GM20431 (cell line): ENCODE results near the gene ZNF554.

Source experiments
- in situ Hi-C: fragments of 300-500 bp; cut with MseI, MboI; formaldehyde crosslinking; loops from one replicate; pipeline ENCODE4 v1.15.0; 2020; ENCODE audit warnings: low sequenced_read_pairs; ENCODE audit not compliant: unreplicated experiment

ZNF554 gene

GRCh38 chr19:2819540-2820111 lies at the start of gene ZNF554:
ZNF554 (plus strand) TSS chr19:2819868; CDS start chr19:2820072, 204 bp downstream.
- in situ Hi-C loops: no loop called here

DNA sequence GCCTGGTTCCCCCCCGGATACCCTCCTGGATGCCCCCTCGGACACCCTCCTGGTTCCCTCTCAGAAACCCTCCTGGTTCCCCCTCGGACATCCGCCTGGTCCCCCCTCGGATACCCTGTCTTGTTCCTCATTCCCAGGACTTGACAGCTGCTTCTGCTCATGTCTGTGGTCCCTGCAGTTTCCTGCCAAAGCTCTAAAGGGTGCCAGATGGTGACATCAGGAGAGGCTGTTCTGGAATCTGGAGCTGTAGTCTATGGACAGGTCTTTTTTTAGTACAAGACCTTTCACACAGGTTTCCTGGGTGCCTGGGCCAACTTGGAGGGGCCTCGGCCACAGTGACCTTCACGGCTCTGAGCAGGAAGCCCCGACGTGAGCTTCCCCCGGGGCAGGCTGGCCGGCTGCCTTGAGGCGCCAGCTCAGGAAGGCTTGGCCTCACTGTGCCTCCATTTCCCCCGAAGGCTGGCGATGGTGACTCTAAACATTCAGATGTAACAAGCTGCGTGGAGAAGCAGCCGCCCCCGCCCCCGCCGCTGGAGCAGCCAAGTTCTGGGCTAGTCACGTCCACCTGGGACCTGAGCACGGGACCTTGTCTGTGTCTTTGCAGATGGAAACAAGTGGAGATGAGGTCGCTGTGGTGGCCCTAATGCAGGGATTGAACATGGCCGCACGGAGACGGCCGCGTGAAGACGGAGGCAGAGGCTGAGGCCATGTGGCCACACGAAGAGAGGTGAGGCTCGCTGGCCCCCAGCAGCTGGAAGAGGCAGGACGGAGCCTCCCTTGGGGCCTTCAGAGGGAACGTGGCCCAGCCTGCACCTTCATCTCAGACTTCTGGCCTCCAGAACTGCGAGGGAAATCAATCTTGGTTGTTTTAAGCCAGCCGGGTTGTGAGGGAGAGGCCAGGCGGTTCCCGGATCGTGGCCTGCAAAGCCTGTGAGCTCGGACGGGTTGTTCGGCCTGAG lies 49.3 kb upstream of the ZNF554 start:
- in situ Hi-C loops: no loop called here

DNA sequence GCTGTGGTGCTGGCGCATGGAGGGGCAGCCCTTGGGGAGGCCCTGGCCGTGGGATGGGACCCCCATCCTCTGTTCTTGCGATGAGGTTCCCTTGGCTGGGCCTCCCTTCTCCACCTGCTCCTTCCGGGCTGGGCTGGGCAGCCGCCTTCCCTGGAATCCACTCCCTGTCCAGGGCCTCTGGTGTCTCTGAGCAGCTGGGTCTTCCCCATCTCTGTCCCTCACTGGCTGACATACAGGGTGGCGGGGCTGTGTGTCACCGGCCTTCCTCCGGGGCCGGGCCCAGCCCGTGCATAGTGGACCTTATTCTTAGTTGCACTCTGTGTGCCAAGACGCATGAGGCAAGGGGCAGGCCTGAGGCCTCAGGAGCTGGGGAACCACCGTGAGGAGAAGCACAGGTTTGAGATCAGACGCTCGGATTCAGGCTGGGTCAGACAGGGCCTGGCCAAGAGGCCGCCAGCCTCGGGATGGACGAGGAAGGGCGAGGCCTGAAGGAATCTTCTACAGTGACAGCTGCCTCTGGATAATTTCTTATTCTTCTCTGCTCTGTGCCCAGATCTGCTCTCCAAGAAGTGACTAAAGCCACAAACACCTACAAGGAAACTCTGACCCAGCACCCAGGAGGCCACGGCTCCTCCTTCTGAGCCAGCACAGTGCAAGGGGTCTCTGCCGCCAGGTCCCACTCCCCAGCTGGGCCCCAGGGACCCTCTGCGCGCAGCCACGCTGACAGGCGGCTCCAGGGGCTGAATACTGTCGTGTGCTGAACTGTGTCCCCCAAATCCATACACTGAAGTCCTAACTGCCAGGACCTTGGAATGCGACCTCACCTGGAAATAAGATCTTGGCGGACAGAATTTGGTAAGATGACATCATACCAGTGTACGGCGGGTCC lies 47.6 kb upstream of the ZNF554 start:
- in situ Hi-C loops: no loop called here

- in situ Hi-C loops: no loop called here
These were observed 45.5 kb upstream of the ZNF554 start for GRCh38 chr19:2774083-2774679.

DNA sequence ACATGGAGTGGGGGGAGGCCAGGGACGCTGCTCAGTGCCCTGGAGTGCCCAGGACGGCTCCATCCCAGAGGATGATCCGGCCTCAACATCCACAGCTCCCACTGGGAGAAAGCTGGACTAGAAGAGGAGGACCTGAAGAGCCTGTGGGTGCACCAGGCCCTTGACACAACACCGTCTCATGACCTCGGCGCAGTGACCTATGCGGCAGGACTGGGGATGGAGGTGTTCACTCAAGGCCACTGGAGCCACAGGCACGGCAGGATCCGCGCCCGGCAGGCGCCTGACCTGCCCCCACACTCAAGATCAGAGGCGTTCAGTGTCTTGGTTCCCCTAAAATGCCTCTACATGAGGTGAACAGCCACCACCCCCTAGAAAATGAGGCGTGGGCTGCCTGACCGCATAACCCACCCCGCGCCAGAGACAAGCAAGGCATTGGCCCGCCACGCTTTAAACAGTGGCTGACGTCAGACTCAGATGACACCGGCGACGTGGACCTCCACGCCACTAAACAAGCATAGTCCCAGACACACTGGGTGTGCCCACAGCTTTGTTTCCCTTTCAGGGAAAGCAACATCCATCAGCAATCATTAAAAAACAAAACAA lies 44.6 kb upstream of the ZNF554 start:
- in situ Hi-C loops: no loop called here

DNA sequence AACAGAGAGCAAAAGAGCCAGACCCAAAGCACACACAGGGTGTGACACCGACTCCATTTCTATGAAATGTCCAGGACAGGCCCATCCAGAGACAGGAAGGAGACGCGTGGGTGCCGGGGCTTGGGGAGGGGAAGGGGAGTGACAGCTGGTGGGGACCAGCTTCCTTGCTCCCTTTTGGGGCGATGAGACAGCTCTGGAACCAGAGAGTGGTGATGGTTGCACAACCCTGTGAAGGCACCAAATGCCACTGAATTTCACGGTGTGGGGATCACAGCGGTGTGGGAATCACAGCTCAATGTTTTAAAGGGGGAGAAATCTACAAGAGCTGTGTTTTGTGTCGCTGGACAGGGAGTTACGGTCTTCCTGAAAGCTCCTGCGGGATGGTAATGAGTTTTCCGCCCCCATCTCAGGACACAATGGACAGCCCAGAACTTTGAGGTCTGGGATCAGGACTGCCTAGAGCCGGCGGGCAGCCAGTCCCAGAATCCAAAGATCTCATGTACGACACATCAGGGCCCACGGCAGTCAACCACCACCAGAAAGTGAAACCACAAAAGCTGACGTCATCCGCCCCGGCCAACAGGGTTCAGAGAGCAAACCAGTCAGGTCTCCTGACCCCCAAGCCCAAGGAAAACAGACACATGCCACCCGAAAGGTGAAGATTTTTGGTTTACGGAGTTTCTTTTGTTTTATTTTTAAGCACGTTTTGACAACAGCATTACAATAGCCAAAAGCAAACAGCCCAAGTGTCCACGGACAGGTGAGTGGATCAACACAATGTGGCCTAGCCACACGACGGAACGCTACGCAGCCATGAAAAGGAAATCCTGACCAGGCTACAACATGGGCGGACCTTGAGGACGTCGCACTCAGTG lies 43.9 kb upstream of the ZNF554 start:
- in situ Hi-C loops: no loop called here

- in situ Hi-C loops: no loop called here
These were observed 41.5 kb upstream of the ZNF554 start for GRCh38 chr19:2777952-2778683.

- in situ Hi-C loops: no loop called here
These were observed 40.4 kb upstream of the ZNF554 start for GRCh38 chr19:2779121-2779740.

DNA sequence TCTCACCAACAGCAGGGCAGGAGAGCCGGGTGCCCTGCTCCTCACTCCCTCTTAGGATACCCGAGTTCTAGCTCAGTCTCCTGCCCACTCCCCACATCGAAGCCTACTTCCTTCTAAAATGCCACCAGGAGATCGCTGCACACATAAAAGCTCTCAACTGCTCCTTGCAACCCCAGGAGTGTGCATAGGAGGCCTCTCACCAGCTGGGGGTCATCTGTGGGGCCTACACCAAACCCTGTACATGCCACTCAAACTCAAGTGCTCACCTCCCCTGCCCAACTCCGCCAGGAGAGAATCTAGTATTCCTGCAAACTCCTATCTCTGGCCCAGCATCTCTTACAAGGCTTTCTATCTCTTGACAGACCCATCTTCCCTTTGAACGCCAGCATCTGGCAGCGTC lies 39.4 kb upstream of the ZNF554 start:
- in situ Hi-C loops: no loop called here

DNA sequence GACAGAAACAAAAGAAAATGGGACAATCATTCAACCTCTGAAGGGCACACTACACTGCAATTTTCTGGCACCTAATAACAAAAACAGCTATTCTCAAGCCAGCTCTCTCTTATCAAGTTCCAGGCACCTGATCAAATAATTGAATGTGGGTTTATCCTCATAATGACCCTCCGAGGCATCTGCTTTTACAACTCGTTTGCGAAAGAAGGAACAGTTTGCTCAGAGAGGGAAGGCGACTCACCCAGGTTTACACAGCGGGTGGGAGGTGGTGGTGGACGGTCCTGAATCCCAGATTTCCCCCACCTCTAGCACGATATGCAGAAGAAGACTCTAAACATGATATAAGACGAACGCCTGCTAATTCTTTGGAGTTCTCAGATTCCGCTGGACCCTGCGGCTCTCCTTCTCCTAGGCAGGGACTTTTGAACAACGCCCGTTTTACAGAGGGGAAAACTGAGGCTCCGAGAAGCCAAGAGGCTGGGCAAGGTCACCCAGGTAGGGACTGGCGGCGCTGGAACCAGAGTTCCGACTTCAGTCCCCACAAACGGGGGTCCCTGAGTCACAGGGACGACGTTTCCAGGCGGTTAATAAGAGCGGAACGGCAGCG lies 37.2 kb upstream of the ZNF554 start:
- in situ Hi-C loops: no loop called here

- in situ Hi-C loops: no loop called here
These were observed 36.5 kb upstream of the ZNF554 start, which contains the start of gene SGTA for GRCh38 chr19:2782936-2783780. SGTA (minus strand) TSS chr19:2783273; CDS start chr19:2769068, 14,205 bp downstream.

GRCh38 chr19:2783781-2784145 lies 35.9 kb upstream of the ZNF554 start:
- in situ Hi-C loops: no loop called here

GRCh38 chr19:2785244-2785997 lies 34.2 kb upstream of the ZNF554 start, which contains the start of gene THOP1:
THOP1 (plus strand) TSS chr19:2785503; CDS start chr19:2785663, 160 bp downstream.
- in situ Hi-C loops: no loop called here

GRCh38 chr19:2787115-2787514 lies 32.6 kb upstream of the ZNF554 start:
- in situ Hi-C loops: no loop called here

DNA sequence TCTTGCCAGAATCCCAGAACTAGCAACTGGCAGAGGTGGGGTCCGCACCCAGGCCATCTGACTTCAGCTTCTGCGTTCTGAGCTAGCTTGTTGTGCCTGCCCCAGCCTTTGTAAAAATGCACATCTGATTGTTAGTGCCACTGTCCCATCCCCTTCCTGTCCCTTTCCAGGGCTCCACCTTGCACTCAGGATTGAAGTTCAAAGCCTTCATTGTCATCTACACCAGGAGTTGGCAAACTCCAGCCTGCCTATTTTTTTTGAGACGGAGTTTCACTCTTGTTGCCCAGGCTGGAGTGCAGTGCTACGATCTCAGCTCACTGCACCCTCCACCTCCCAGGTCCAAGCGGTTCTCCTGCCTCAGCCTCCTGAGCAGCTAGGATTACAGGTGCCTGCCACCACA lies 31.4 kb upstream of the ZNF554 start:
- in situ Hi-C loops: no loop called here

DNA sequence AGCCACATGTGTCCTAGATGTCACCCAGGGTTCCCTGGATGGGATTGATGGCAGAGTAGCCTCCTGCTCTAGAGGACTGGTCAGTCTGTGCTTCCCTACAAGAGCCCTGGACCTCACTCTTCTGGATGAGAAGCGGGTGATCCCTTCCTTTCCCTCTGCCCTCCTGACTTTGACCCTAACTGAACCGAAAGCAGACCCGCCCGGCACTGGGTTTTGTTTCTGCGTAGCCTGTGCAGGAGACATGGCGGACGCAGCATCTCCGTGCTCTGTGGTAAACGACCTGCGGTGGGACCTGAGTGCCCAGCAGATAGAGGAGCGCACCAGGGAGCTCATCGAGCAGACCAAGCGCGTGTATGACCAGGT lies 29.5 kb upstream of the ZNF554 start:
- in situ Hi-C loops: no loop called here
